Omental fat pad (tissue), 4 donors: ENCODE results near the gene GPR15LG. TPM values are rescaled to one million over a fixed set of nuclear protein-coding genes. Genes with fewer than 3 reads are reported as not detected.

ENCODE experiments used
- ATAC-seq: fragments of 150-250 bp; one replicate; pipeline ENCODE4 v1.9.1; 2016; ENCODE audit warnings: mild to moderate bottlenecking, moderate library complexity; ENCODE audit not compliant: low FRiP score
- DNase-seq: peaks from one replicate; pipeline ENCODE4 v3.0.0-alpha.2; 2019; ENCODE audit warnings: low spot score
- total RNA-seq, 4 donors: library from RNA; depleted of rRNA; stranded (reverse); fragments of >200 nt; gene quantifications; one replicate each; pipeline ENCODE4 v1.1.0, GENCODE V29; 2016
- TF ChIP-seq, protein P1 (sequence below), 3 donors: fragments of 450-650 bp; IDR thresholded peaks; one replicate each; pipeline ENCODE4 v1.5.1; 2016 to 2017; ENCODE audit warnings: antibody characterized with exemption in 3 of 3, mild to moderate bottlenecking in 3 of 3, moderate library complexity in 2 of 3

Gene GPR15LG
- total RNA-seq, 4 donors from 2014 or later = not detected

DNA sequence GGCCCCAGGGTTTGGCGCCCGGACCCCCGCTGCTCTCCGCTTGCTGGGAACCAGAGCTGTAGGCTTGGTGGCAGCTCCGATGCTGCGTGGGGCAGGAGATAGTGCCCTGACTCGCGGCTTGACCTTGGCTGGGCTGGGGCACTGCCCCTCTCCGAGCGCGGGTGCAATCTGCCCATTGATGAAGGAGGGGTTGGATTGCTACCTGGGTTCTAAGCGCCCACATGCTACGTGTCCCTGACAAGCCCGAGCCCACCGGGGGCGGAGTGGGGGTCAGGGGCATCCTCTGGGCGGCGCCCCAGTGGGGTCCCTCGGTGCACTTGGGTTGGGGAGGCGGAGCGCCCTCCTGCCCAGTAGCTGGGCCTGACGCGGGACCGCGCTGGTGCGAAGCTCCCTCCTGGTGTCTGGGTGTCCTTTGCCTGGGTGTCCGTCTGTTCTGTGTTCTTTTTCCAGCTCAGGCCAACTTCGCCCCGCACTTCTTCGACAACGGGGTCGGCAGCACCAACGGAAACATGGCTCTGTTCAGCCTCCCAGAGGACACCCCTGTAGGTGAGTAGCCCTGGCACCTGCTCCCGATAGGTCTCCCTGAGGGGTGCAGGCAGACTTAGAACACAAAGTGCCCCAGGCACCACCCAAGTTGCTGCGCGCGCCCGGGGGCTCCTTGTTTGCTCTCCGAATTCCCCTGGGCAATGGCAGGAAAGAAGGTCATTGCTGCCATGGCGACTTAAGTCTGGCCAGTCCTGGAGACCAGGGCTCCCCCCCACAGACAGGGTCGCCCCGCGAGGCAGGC lies 21.6 kb downstream of the GPR15LG start:
- ATAC-seq = no peak
- TF ChIP-seq, protein P1, sequence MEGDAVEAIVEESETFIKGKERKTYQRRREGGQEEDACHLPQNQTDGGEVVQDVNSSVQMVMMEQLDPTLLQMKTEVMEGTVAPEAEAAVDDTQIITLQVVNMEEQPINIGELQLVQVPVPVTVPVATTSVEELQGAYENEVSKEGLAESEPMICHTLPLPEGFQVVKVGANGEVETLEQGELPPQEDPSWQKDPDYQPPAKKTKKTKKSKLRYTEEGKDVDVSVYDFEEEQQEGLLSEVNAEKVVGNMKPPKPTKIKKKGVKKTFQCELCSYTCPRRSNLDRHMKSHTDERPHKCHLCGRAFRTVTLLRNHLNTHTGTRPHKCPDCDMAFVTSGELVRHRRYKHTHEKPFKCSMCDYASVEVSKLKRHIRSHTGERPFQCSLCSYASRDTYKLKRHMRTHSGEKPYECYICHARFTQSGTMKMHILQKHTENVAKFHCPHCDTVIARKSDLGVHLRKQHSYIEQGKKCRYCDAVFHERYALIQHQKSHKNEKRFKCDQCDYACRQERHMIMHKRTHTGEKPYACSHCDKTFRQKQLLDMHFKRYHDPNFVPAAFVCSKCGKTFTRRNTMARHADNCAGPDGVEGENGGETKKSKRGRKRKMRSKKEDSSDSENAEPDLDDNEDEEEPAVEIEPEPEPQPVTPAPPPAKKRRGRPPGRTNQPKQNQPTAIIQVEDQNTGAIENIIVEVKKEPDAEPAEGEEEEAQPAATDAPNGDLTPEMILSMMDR (IDR thresholded peaks at IDR 0.05) = no peak
- DNase-seq = no peak

DNA sequence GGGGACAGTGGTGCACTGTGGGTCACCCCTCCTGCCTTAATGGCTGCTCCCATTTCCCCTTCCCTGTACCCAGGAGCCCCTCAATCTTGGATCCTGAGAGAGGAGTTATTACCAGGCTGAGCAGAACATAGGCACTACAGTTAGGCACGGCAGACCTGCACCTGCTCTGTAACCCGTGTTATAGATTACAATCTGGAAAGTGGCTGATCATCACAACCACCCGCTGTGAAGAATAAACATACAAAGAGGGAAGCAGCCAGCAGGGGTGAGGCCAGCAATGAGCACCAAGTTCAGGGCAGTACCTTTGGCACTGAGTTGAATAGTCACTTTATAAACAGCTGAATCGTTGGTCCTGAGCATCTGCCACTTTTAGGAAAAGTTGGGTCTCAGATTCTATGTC lies 22.5 kb downstream of the GPR15LG start:
- DNase-seq = no peak
- ATAC-seq = no peak
- TF ChIP-seq, protein P1 (IDR thresholded peaks at IDR 0.05) = no peak

DNA sequence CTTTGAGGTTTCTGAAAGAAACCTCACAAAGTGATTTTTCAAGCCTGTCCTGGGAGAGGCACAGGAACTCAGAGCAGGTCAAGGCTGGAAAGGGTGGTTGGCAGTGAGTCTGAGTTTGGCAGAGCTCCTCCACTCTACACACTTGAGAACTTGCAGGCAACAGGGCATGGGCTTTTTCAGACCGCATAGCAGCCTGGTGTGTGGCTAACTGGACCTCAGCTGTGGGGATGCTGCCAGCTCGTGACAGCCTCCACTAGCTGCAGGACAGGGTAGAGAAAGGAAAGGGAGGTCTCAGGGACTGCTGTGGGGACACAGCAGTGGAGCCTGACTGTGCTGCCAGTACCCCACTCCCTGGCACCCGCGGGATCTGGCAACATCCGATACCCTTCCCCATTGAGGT lies 23.3 kb downstream of the GPR15LG start:
- TF ChIP-seq, protein P1 (IDR thresholded peaks at IDR 0.05) = no peak
- DNase-seq (no peak), ATAC-seq (no peak)

DNA sequence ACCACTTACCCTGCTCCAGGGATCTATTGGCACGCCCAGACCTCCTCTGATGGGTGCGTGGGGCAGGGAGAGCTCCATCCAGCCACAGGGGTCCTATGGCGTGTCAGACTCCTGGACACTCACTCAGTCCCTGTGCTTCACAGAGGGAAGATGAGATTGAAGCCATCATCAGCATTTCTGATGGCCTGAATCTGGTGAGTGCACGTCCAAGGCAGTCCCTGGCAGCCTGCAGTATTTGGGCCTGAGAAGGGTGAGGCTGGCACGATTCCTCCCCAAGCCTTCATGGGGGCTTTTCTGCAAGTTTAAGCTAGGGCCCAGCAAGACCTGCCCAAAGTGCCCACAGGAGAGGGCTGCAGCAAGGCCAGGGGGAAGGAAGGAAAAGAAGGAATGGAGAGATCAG lies 24.0 kb downstream of the GPR15LG start:
- no peak for ATAC-seq
- DNase-seq = no peak
- TF ChIP-seq, protein P1 (IDR thresholded peaks at IDR 0.05) = no peak

DNA sequence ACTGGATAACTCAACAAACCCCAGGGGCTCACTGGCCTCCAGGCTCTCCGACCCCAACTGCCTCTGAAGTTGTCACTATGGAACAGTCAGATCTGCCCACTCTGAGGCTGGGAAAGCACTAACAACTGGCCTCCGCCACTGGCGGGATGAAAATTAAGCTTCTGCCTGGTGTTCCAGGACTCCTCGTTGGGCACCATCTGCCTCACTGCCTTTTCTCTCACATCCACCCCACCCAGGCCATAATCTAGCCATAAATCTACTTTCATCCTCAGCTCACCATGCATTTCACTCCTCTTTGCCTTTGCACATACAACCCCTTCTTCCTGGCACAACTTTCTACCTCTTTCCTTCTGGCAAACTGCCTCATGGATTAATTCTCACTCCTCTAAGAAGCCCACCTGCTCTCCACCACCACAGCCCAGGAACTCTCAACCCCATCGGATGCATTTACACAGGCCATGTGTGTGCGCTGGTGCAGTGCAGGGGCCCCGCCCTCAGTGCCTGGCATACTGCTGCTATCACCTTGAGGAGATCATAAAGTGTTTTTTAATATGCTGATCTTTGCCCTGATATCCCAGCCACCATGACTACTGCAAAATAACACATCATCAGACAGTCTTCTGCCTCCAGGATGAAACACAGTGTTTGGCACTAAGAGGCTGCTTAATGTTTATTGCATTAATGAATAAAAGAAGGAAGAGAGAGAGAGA lies 24.8 kb downstream of the GPR15LG start:
- ATAC-seq (no peak), DNase-seq (no peak)
- TF ChIP-seq, protein P1 (IDR thresholded peaks at IDR 0.05) = no peak

DNA sequence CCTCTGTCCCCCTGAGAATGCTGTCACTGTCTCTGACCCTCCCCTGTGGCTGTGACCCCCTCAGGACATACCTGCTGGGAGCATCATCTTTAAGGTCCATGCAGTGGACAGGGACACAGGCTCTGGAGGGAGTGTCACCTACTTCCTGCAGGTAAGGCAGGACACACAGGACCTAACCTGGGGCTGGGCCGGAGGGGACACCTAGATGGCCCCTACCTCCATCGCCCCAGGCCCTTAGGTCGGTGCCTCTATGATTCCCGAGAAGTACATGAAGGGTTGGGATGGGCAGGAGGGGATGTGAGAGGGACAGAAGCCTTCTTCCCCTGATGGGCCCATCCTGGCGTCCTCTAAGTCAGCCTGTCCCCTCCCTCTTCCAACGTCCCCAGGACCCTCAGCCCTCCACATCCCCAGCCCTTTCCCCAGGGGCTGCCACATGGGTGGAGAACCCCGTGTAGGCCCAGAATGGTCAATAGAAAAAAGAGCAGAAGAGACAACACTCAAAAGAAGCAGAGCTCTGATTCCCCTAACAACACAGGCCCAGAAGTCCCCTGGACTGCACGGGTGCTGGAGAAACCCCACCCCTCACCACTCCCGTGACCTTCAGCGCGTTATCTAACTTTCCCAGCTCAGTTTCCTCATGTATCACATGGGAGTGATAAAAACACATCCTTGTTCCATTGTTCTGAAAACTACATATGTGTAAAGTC lies 27.1 kb downstream of the GPR15LG start:
- TF ChIP-seq, protein P1 (IDR thresholded peaks at IDR 0.05) = no peak
- DNase-seq = no peak

More for the DNA sequence above, 27.1 kb downstream of the GPR15LG start:
- ATAC-seq = no peak
